Neural crest cell (in vitro differentiated cells): ENCODE results near the gene ELN. TPM values are rescaled to one million over a fixed set of nuclear protein-coding genes. Genes with fewer than 3 reads are reported as not detected.
A peak's percentile ranks its signal among the peaks of the same experiment; 100 is the strongest.

Experiments
- DNase-seq: peaks from one replicate; pipeline ENCODE4 v3.0.0; 2021; ENCODE audit warnings: low read depth, mixed read lengths, low spot score
- H3K27ac Mint-ChIP-seq: one replicate; pipeline ENCODE4 v1.8.0; 2021; ENCODE audit warnings: mild to moderate bottlenecking, mixed read lengths; ENCODE audit not compliant: unreplicated experiment
- H3K27me3 Mint-ChIP-seq: 2 replicates; pipeline ENCODE4 v1.8.0; 2021; ENCODE audit warnings: low read depth, mild to moderate bottlenecking, mixed read lengths
- H3K36me3 Mint-ChIP-seq: 2 replicates; pipeline ENCODE4 v1.8.0; 2021; ENCODE audit warnings: low read depth, mild to moderate bottlenecking, mixed read lengths
- H3K4me1 Mint-ChIP-seq: 2 replicates; pipeline ENCODE4 v1.8.0; 2021; ENCODE audit warnings: mixed read lengths
- H3K4me3 Mint-ChIP-seq: one replicate; pipeline ENCODE4 v1.8.0; 2021; ENCODE audit warnings: mild to moderate bottlenecking, mixed read lengths
- H3K9me3 Mint-ChIP-seq: 2 replicates; pipeline ENCODE4 v1.8.0; 2021; ENCODE audit warnings: mixed read lengths
- total RNA-seq: library from RNA; stranded (reverse); gene quantifications from 2 replicates; pipeline ENCODE4 v1.2.1, GENCODE V29; 2021
- TF ChIP-seq, protein P1 (sequence below): fragments of 200-600 bp; sonication (generic); conservative IDR thresholded peaks from 2 replicates; pipeline ENCODE4 v1.5.0; 2021; ENCODE audit warnings: antibody characterized with exemption, mild to moderate bottlenecking

Gene ELN
- total RNA-seq, 1 donor from 2014 or later = 1.0 TPM

DNA sequence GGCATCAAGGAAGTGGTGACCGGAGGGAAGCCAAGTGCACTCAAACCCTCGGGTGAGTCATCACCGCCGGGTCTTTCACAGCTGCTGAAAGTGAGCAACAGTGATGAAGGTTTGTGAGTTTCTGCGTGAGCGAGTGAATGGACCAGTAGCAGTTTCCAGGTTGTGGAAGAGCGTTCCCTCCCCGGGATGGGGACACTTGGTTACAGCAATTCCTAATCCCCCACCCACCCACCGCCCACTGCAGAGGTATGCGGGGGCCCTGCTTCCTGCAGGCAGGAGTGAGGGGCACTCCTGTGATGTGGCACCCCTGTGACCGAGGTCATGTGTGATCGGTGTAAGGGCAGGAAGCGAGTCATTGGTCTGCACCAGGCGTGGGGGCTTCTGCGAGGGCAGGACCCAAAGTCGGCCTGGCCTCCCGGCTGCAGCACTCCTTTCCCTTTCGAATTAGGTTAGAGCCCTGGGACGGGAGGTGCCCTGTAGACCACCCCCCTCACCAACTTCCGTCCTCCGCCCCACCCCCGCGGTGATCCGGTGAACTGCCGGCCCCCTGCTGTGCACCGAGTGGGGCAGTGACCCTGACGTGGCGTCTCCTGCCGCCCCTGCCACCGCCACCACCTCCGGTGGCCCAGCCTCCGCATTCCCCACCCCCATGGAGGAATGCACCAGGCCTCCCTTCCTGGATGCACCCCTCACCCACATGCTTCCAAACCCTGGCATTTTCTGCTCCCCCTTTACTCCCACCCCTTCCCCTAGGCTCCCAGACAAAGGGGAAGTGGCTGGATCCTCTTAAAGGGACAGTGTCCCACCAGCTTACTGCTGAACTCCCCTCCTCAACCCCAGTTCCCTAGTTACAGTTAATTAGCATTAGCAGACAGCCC, 66.5 kb downstream of the ELN start:
- H3K36me3 Mint-ChIP-seq = peaks cover 10% of the 10 kb centered on the region
- H3K4me3 Mint-ChIP-seq = peak overlapping the region; percentile 86

DNA sequence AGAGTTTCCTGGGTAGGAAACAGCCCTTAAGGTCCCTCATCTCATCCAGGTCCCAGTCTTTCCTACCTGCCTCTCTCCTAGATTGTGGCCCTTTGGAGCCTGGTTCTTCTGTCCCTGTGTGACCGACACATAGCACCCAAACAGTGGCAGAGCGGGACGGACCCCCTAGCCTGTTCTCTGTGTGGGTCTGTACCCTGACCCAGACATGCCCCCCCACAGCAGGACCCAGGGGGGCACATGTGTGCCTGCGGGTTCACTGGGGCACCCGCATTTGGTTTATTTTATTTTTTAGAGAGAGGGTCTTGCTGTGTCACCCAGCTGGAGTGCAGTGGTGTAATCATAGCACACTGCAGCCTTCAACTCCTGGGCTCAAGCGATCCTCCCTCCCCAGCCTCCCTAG, 67.2 kb downstream of the ELN start:
- peaks cover 10% of the 10 kb centered on the region for H3K36me3 Mint-ChIP-seq
- peak overlapping the region; percentile 86 for H3K4me3 Mint-ChIP-seq
- H3K27ac Mint-ChIP-seq = peak overlapping the region; percentile 97
- no peak for DNase-seq
- TF ChIP-seq, protein P1, sequence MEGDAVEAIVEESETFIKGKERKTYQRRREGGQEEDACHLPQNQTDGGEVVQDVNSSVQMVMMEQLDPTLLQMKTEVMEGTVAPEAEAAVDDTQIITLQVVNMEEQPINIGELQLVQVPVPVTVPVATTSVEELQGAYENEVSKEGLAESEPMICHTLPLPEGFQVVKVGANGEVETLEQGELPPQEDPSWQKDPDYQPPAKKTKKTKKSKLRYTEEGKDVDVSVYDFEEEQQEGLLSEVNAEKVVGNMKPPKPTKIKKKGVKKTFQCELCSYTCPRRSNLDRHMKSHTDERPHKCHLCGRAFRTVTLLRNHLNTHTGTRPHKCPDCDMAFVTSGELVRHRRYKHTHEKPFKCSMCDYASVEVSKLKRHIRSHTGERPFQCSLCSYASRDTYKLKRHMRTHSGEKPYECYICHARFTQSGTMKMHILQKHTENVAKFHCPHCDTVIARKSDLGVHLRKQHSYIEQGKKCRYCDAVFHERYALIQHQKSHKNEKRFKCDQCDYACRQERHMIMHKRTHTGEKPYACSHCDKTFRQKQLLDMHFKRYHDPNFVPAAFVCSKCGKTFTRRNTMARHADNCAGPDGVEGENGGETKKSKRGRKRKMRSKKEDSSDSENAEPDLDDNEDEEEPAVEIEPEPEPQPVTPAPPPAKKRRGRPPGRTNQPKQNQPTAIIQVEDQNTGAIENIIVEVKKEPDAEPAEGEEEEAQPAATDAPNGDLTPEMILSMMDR = no peak
- H3K4me1 Mint-ChIP-seq = peaks cover 35% of the 10 kb centered on the region
- H3K27me3 Mint-ChIP-seq = no peaks in the 10 kb centered on the region
- peaks cover 3% of the 10 kb centered on the region for H3K9me3 Mint-ChIP-seq

More for the DNA sequence above, 66.5 kb downstream of the ELN start:
- TF ChIP-seq, protein P1 = no peak
- peak overlapping the region; percentile 97 for H3K27ac Mint-ChIP-seq
- H3K9me3 Mint-ChIP-seq = peaks cover 3% of the 10 kb centered on the region
- H3K4me1 Mint-ChIP-seq = peaks cover 35% of the 10 kb centered on the region
- no peak for DNase-seq
- no peaks in the 10 kb centered on the region for H3K27me3 Mint-ChIP-seq

DNA sequence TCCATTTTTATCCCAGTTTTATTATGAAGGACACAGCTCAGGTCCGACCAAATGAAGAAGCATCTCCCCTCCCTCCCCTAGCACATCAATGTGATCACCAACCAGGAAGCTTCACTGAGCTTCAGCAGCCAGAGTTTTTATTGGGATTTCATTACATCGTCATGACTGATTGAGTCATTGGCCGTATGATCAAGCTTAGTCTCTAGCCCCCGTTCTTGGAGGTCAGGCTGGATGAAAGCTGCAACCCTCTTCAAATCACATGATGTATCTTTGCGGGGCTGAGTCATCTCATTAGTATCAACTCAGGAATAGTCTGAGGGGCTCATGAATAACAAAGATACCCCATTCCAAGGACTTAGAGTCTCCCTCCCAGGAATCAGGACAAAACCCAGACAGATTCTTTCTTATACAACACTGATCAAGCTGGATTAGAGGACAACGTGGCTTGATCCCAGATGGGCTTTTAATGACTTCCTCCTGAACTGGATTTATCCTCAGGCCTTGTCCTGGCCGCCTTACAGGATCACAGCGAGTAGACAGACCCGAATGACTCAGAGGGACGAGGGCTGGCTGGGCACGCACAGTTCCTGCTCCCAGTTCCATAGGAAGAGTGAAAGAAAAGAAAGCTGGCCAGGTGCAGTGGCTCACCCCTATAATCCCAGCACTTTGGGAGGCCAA, 70.1 kb downstream of the ELN start:
- DNase-seq = no peak
- H3K4me3 Mint-ChIP-seq = peak overlapping the region; percentile 24
- H3K9me3 Mint-ChIP-seq = peaks cover 3% of the 10 kb centered on the region
- H3K4me1 Mint-ChIP-seq = peaks cover 21% of the 10 kb centered on the region
- no peak overlapping the region for H3K27ac Mint-ChIP-seq
- peaks cover 14% of the 10 kb centered on the region for H3K36me3 Mint-ChIP-seq
- TF ChIP-seq, protein P1 = no peak
- H3K27me3 Mint-ChIP-seq = no peaks in the 10 kb centered on the region

DNA sequence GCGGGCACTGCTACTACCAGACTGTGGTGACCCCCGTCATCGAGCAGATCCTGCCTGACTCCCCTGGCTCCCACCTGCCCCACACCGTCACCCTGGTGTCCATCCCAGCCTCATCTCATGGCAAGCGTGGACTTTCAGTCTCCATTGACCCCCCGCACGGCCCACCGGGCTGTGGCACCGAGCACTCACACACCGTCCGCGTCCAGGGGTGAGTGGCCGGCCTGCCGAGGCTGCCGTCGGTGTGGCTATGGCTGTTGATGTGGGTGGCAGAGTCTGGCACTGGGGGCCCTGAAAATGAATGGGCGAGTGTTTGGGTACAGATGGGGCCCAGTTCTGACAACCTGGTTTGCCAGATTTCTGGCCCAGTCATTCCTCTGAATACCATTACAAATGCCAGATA, 71.1 kb downstream of the ELN start:
- TF ChIP-seq, protein P1 = no peak
- H3K27me3 Mint-ChIP-seq = no peaks in the 10 kb centered on the region
- peaks cover 3% of the 10 kb centered on the region for H3K9me3 Mint-ChIP-seq

DNA sequence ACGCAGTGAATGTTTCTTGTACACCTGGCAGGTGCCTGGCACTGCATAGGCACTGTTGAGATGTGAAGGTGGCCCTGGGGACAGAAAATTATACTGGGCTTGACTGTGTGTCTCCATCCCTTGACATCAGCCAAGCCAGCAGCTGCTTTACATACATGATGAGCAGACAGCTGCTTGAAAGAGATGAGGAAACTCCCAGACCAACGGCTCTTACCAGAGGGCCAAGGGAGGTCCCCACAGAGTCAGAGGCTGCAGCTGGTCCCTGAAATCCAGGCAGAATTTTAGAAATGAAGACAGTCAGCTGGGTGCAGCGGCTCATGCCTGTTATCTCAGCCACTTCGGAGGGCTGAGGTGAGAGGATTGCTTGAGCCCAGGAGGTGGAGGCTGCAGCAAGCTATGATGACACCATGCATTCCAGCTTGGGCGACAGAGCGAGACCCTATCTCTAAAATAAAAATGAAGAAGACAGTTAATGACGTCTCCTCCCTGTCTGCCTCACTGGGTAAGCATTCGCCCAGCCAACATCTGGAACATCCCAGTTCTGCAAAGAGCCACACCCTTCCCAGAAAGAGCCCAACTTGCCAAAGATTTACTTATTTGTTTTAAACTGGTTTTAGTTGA, 73.2 kb downstream of the ELN start:
- Mint-ChIP-seq H3K36me3 (peaks cover 18% of the 10 kb centered on the region), H3K27me3 (no peaks in the 10 kb centered on the region), H3K9me3 (peaks cover 3% of the 10 kb centered on the region), H3K27ac (no peak overlapping the region), H3K4me1 (peaks cover 5% of the 10 kb centered on the region), H3K4me3 (no peak overlapping the region)
- TF ChIP-seq, protein P1 = no peak
- no peak for DNase-seq

More for the DNA sequence above, 71.1 kb downstream of the ELN start:
- peaks cover 18% of the 10 kb centered on the region for H3K36me3 Mint-ChIP-seq
- H3K4me1 Mint-ChIP-seq = peaks cover 14% of the 10 kb centered on the region
- no peak overlapping the region for H3K4me3 Mint-ChIP-seq
- no peak overlapping the region for H3K27ac Mint-ChIP-seq
- no peak for DNase-seq
